ENCODE results near the gene EEF1B2.
A peak's percentile ranks its signal among the peaks of the same experiment; 100 is the strongest.
"Not testable (repeated sequence)": the region's sequence is repeated elsewhere in the genome, so short reads cannot be mapped to it uniquely, and the experiment has no call there.

Gene EEF1B2

DNA sequence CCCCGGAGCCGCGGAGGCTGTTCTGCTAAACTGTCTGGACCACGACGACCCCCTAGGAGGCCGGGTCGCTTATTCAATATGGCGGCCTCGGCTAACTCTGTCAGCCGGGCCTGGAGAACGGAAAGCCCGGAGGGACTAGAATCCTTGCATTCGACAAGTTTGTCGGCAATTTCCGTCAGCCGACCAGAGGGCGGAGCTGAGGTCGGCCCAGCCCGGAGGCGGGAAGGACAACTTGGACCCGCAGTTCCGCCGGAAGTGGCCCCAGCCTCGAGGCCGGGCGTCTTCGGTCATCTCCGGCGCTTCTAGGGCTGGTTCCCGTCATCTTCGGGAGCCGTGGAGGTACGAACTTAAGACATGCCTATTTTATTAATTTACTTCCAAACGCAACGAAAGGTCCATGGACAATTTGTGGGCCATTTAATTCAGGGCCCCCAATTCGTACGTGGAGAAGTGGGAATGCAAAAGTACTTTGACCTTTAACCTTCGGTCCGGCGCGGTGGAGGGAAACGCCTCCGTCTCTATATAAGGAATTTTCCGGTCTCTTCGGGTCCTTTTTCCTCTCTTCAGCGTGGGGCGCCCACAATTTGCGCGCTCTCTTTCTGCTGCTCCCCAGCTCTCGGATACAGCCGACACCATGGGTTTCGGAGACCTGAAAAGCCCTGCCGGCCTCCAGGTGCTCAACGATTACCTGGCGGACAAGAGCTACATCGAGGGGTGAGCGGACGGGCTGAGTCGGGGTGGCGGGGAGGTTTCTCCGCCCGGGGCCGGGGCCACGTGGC is at the start of gene EEF1B2, which contains the start of gene NDUFS1:
EEF1B2 (plus strand) TSS at position 550 of the 779 bp plus-strand sequence; CDS start at position 635, 85 bp downstream.
NDUFS1 (minus strand) TSS at position 99 of the 779 bp plus-strand sequence. CDS start 5,766 bp downstream, outside the sequence.
- Mint-ChIP-seq H3K9me3 (no peaks in the 10 kb centered on the region), H3K27ac (peak within 1 kb of the TSS; percentile 100), H3K4me3 (peak within 1 kb of the TSS; percentile 98), H3K4me1 (ENCODE audit: low read depth) (peaks cover 50% of the 10 kb centered on the region), H3K27me3 (no peaks in the 10 kb centered on the region), H3K36me3 (ENCODE audit: low read depth) (peaks cover 78% of the 10 kb centered on the region)
- peak; percentile 97 for DNase-seq

DNA sequence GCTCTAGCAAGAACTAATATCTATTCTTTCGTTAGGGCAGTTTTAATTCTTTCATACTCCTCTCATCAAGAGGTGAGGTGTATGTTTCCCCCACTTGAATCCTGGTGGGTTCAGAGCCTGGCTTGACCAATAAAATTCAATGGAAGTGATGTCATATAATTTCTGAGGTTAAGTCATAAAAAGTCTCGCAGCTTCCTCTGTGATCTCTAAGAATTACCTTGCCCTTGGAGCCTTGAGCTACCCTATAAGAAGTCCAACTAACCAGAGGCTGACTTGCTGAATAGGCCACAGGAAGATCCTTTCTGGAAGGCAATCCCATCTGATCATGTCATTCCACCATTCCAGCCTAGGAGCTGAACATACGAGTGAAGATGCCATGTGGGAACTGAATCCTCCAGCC is 47.6 kb upstream of the EEF1B2 start:
- Mint-ChIP-seq H3K4me3 (no peak overlapping the region), H3K36me3 (ENCODE audit: low read depth) (peaks cover 36% of the 10 kb centered on the region), H3K27ac (no peak overlapping the region), H3K4me1 (ENCODE audit: low read depth) (no peaks in the 10 kb centered on the region), H3K27me3 (no peaks in the 10 kb centered on the region), H3K9me3 (no peaks in the 10 kb centered on the region)
- no peak for DNase-seq

DNA sequence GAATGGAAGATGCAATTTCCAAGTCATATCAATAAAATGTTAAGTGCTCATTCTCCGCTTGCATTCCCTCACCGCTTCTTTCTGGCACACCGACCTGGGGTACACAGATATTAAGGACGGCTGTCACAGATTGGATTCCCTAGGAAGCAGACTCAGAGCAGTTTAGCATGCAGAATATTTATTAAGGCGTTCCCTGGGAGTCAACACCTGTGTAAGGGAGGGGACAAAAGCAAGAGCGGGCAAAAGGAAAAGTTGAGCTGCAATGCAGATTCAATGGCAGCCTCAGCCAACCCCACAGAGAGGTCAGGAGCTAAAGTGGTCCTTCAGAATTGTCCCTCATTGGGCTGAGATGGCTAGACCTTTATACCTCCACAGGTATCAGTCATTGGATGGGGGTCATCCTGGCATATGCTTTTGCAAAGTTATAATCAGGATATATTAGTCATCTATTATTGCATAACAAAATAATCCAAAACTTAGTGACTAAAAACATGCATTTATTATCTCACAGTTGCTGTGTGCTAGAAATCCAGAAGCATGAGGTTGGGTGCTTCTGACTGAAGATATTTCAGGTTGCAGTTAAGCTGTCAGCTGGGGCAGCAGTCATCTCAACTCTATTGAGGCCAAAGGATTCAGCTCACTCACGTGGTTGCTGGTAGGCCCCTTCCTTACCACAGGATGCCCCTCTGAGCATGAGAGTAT is 46.7 kb upstream of the EEF1B2 start:
- no peak for DNase-seq
- Mint-ChIP-seq H3K4me1 (ENCODE audit: low read depth) (no peaks in the 10 kb centered on the region), H3K27me3 (no peaks in the 10 kb centered on the region), H3K27ac (no peak overlapping the region), H3K9me3 (no peaks in the 10 kb centered on the region), H3K36me3 (ENCODE audit: low read depth) (peaks cover 44% of the 10 kb centered on the region), H3K4me3 (no peak overlapping the region)

DNA sequence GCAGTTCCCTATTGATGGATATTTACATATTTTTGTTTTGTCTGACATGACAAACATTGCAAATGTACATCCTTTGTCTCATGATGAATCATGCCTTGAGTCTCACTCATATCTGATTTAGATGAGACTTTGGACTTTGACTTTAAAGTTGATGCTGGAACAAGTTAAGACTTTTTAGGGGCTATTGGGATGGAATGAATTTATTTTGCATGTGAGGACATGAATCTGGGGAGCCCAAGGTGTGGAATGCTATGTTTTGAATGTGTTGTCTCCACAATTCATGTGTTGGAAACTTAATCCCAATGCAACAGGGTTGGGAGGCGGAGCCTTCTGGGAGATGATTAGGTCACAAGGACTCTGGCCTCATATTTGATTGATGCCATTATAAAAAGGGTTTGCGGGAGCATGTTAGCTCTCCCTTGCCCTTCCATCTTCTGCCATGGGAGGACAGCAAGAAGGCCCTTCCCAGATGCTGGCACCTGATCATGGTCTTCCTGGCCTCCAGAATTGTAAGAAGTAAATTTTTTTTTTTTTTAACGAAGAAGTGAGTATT is 44.6 kb upstream of the EEF1B2 start:
- Mint-ChIP-seq H3K36me3 (ENCODE audit: low read depth) (peaks cover 52% of the 10 kb centered on the region), H3K4me3 (no peak overlapping the region), H3K4me1 (ENCODE audit: low read depth) (no peaks in the 10 kb centered on the region), H3K27me3 (no peaks in the 10 kb centered on the region), H3K27ac (no peak overlapping the region), H3K9me3 (no peaks in the 10 kb centered on the region)
- DNase-seq = no peak

DNA sequence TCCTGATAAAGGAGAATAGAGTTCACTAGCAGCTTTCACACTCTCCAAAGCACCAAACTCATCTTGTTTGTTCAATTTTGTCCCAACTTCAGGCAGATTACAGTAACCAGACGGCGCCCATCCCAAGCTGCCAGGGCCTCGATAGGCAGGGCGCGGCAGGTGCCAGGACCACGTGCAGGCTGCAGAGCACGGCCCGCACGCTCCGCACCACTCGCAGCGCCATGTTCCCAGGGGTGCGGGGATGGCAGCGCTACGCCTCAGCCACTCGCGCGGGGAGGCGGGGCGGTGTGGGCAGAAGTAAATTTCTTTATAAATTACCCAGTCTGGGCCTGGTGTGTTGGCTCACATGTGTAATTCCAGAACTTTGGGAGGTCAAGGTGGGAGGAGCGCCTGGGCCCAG is 43.4 kb upstream of the EEF1B2 start:
- Mint-ChIP-seq H3K4me1 (ENCODE audit: low read depth) (no peaks in the 10 kb centered on the region), H3K9me3 (peaks cover 5% of the 10 kb centered on the region), H3K27ac (no peak overlapping the region), H3K4me3 (no peak overlapping the region), H3K27me3 (no peaks in the 10 kb centered on the region), H3K36me3 (ENCODE audit: low read depth) (peaks cover 64% of the 10 kb centered on the region)
- no peak for DNase-seq

DNA sequence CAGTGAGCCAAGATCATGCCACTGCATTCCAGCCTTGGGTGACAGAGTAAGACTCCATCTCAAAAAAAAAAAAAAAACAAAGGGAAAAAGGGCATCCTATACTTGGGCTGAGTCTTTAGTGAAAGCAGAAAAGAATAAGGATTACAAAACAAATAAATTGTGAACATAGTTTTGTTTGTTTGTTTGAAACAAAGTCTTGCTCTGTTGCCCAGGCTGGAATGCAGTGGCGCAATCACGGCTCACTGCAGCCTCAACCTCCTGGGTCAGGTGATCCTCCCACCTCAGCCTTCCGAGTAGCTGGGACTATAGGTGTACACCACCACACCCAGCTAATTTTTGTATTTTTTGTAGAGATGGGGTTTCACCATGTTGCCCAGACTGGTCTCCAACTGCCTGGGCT is 37.1 kb upstream of the EEF1B2 start:
- H3K4me1 Mint-ChIP-seq (ENCODE audit: low read depth); H3K27ac Mint-ChIP-seq; H3K9me3 Mint-ChIP-seq; H3K4me3 Mint-ChIP-seq; DNase-seq; H3K27me3 Mint-ChIP-seq: not testable (repeated sequence)
- H3K36me3 Mint-ChIP-seq (ENCODE audit: low read depth) = peaks cover 78% of the 10 kb centered on the region

DNA sequence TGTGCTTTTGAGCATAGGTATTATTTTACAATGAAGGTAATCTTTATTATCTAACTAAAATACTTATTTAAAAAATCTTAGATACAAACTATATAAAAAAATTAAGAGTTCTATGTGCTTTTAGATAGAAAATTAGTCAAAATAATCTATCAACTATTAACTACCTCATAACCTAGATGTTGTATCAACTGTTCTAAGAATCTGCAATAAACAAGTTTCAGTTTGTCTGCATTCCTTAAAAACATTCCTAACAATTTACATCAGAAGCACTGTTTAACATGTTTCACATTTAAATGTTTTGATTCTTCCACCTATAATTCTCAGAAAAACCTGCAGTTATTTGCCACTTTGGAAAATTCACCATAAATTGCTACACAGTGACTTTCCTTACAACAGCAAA is 33.8 kb upstream of the EEF1B2 start:
- H3K9me3 Mint-ChIP-seq = peaks cover 6% of the 10 kb centered on the region
- no peaks in the 10 kb centered on the region for H3K27me3 Mint-ChIP-seq
- no peaks in the 10 kb centered on the region for H3K4me1 Mint-ChIP-seq (ENCODE audit: low read depth)
- no peak overlapping the region for H3K27ac Mint-ChIP-seq
- H3K36me3 Mint-ChIP-seq (ENCODE audit: low read depth) = peaks cover 84% of the 10 kb centered on the region
- no peak overlapping the region for H3K4me3 Mint-ChIP-seq
- DNase-seq = no peak

DNA sequence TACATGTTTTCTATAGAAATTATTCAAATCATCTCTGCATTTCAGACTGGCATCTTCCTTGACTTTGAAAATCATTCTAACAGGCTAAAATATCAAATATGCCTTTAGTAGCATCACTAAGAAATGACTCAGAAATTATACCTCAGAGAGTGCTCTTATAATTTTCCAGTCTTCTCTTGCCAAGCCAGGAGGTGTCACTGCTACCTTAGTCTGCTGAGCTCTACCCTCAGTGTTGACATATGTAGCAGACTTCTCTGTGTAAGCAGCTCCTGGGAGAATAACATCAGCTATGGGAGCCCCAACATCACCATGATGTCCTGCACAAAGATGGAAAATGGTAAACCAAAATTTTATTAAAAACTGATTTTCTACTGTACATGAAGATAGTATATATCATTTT is 32.0 kb upstream of the EEF1B2 start:
- peaks cover 80% of the 10 kb centered on the region for H3K36me3 Mint-ChIP-seq (ENCODE audit: low read depth)
- H3K4me3 Mint-ChIP-seq = no peak overlapping the region
- H3K27me3 Mint-ChIP-seq = no peaks in the 10 kb centered on the region
- H3K9me3 Mint-ChIP-seq = no peaks in the 10 kb centered on the region
- no peaks in the 10 kb centered on the region for H3K4me1 Mint-ChIP-seq (ENCODE audit: low read depth)
- DNase-seq = no peak
- H3K27ac Mint-ChIP-seq = no peak overlapping the region

DNA sequence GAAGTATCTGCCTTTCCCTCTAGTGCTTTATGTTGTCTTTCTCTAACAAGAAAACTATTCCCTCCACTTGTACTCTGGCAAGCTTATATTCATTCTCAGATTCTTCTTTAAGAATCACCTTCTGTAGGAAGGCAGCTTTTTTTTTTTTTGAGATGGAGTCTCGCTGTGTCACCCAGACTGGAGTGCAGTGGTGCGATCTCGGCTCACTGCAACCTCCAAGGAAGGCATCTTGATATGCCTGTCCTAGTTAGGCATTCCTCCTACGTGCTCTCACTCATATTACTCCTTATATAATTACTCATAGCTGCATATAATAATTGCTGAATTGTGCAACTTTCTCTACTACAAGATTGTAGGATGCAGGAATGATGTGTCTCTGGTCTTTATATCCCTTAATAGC is 16.2 kb upstream of the EEF1B2 start:
- H3K4me3 Mint-ChIP-seq = no peak overlapping the region
- DNase-seq = no peak
- H3K27me3 Mint-ChIP-seq = no peaks in the 10 kb centered on the region
- no peaks in the 10 kb centered on the region for H3K9me3 Mint-ChIP-seq
- H3K27ac Mint-ChIP-seq = no peak overlapping the region
- H3K36me3 Mint-ChIP-seq (ENCODE audit: low read depth) = peaks cover 85% of the 10 kb centered on the region
- peaks cover 1% of the 10 kb centered on the region for H3K4me1 Mint-ChIP-seq (ENCODE audit: low read depth)

DNA sequence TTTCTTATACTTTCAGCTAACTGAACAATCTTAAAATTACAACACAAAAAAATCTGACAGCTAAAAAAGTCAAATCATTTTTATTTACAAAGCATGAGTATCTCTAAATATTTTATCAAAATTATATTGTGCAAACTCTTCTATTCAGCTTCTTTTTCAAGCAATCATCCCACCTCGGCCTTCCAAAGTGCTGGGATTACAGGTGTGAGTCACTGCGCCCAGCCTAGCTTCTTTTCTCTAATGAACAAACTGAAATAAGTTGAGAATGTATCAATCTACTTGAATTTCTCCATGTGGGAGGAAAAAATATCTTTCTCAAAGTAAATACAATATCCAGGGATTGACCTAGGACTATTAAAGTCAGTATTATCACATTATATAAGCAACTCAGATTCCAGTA is 15.3 kb upstream of the EEF1B2 start:
- Mint-ChIP-seq H3K27me3 (no peaks in the 10 kb centered on the region), H3K27ac (no peak overlapping the region), H3K4me1 (ENCODE audit: low read depth) (peaks cover 1% of the 10 kb centered on the region), H3K4me3 (no peak overlapping the region), H3K36me3 (ENCODE audit: low read depth) (peaks cover 89% of the 10 kb centered on the region), H3K9me3 (no peaks in the 10 kb centered on the region)
- DNase-seq = no peak

DNA sequence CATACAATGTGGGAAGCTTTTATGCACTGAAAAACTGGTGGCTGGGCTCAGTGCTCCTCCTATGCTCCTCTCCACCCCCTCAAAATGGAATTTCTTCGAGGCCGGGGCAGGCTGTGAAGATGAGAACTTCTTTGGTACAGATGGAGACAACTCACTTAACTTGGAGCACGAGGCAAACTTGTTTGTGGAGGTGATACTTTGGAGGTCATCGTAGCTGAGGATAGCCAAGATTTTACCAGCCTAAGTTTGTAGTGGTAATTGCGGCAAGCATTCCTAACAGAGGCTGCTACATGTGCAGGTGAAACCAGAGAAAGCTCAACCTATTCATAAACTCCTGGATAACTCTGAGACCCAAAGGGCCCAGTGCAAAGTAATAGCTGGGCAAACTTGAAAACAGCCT is 14.0 kb upstream of the EEF1B2 start:
- no peak for DNase-seq
- Mint-ChIP-seq H3K9me3 (no peaks in the 10 kb centered on the region), H3K27me3 (no peaks in the 10 kb centered on the region), H3K27ac (peak overlapping the region; percentile 47), H3K4me1 (ENCODE audit: low read depth) (peaks cover 1% of the 10 kb centered on the region), H3K36me3 (ENCODE audit: low read depth) (peaks cover 92% of the 10 kb centered on the region), H3K4me3 (no peak overlapping the region)

DNA sequence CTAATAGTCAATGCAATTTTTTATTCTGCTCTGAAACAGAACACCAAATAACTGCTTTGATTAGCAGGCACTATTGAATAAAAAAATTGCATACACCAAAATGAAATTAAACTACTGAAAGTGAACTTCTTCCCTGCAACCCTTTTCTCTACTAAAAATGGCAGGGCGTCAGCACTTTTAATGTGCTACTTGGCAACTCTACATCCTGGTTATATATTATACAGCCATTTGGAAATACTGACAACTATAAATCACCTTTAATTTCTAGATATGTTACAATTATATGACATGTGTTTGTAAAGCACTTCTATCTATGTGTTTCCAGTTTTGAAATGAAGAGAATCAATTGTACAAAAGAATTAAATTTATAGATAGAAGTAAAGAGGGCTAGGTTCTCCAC is 10.4 kb upstream of the EEF1B2 start:
- no peak overlapping the region for H3K4me3 Mint-ChIP-seq
- peaks cover 86% of the 10 kb centered on the region for H3K36me3 Mint-ChIP-seq (ENCODE audit: low read depth)
- no peaks in the 10 kb centered on the region for H3K9me3 Mint-ChIP-seq
- peaks cover 15% of the 10 kb centered on the region for H3K4me1 Mint-ChIP-seq (ENCODE audit: low read depth)
- no peak for DNase-seq
- H3K27ac Mint-ChIP-seq = no peak overlapping the region
- H3K27me3 Mint-ChIP-seq = no peaks in the 10 kb centered on the region

DNA sequence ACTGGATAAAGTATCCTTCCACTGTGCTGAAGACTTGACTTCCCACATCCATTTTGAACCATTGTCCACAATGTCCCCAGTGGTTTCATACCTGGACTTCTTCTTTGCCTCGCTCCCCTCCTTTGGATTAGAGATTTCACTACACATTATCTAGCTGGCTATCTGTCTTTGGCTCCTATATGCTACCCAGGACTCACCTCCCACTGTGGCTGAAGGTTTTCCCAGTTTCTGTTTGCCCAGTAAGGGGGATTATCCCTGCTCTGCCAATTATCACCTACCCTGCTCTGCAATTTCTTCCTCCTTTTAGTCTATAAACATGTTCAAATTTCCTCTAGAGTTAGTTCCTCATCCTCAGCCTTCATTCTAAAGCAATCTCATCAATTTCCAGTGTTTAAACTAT is 9.5 kb upstream of the EEF1B2 start:
- Mint-ChIP-seq H3K27me3 (no peaks in the 10 kb centered on the region), H3K4me3 (no peak overlapping the region), H3K4me1 (ENCODE audit: low read depth) (peaks cover 17% of the 10 kb centered on the region), H3K27ac (no peak overlapping the region), H3K36me3 (ENCODE audit: low read depth) (peaks cover 81% of the 10 kb centered on the region), H3K9me3 (no peaks in the 10 kb centered on the region)
- DNase-seq = no peak

DNA sequence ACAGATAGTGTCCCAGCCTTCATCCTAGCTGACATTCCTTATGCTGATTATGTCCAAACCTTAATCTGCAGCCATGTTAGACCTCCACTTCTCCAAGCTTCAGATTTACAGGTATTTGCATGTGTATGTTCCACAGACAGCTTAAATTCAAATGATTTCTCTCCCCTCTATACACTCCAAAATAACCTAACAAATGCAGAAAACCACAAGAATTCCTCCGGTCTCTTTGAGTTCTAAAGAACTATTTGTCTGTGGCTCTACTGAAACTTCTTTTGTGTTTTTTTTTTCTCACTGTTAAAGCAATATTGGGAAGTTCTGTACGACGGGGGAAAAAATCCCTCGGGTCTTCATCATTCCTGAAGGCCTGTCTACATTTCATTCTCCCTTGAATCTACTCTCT is 9.1 kb upstream of the EEF1B2 start:
- Mint-ChIP-seq H3K4me3 (no peak overlapping the region), H3K36me3 (ENCODE audit: low read depth) (peaks cover 79% of the 10 kb centered on the region), H3K27me3 (no peaks in the 10 kb centered on the region), H3K9me3 (no peaks in the 10 kb centered on the region), H3K27ac (peak overlapping the region; percentile 1), H3K4me1 (ENCODE audit: low read depth) (peaks cover 17% of the 10 kb centered on the region)
- DNase-seq = no peak

DNA sequence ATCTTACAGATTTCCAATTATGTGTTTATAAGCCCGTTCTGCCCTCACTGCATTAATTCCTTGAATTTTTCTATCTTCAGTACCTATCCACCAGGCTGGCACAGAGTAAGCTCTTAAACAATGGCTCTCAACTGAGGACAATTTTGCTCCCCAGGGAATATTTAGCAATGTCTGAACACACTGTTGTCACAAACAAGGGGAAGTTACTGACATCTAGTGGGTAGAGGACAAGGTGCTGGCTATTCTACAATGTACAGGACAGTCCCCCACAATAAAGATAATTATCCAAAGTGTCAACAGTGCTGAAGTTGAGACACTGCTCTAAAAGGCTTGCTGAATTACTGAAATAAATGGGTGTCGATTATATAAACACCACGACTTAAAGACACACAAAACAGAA is 5.5 kb upstream of the EEF1B2 start:
- Mint-ChIP-seq H3K9me3 (no peaks in the 10 kb centered on the region), H3K36me3 (ENCODE audit: low read depth) (peaks cover 68% of the 10 kb centered on the region), H3K27me3 (no peaks in the 10 kb centered on the region), H3K27ac (peak overlapping the region; percentile 68), H3K4me1 (ENCODE audit: low read depth) (peaks cover 34% of the 10 kb centered on the region), H3K4me3 (no peak overlapping the region)
- no peak for DNase-seq

Measured in activated T-cell treated with anti-CD3 and anti-CD28 coated beads, Interleukin-2, amount 50 U/mL, for 24 hours (primary cell).